GM19099 (cell line): ENCODE measurements around the gene C6orf47.

Experiments used
- POLR2A ChIP-seq: IDR thresholded peaks from 3 replicates; pipeline ENCODE4 v1.6.1; 2011; ENCODE audit warnings: low read depth; ENCODE audit not compliant: insufficient read length; ENCODE audit errors: extremely low read depth

The C6orf47 gene

DNA sequence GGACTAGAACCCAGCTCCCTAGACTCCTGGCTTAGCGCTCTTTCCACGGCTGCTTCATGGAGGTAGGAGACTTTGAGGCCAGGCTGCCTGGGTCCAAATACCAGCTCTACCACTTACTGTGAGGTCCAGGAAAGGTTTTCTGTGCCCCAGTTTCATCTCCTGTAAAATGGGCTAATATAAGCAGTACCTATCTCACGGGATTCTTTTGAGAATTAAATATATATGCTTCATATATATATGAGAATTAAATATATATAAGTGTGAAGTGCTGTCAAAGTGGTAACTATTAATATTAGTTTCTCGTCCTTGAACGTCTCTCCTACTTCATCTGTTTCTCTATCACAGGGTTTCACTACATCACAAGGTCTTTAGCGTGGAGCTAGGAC is 30.5 kb upstream of the C6orf47 start:
- TF ChIP-seq POLR2A, result no peak

DNA sequence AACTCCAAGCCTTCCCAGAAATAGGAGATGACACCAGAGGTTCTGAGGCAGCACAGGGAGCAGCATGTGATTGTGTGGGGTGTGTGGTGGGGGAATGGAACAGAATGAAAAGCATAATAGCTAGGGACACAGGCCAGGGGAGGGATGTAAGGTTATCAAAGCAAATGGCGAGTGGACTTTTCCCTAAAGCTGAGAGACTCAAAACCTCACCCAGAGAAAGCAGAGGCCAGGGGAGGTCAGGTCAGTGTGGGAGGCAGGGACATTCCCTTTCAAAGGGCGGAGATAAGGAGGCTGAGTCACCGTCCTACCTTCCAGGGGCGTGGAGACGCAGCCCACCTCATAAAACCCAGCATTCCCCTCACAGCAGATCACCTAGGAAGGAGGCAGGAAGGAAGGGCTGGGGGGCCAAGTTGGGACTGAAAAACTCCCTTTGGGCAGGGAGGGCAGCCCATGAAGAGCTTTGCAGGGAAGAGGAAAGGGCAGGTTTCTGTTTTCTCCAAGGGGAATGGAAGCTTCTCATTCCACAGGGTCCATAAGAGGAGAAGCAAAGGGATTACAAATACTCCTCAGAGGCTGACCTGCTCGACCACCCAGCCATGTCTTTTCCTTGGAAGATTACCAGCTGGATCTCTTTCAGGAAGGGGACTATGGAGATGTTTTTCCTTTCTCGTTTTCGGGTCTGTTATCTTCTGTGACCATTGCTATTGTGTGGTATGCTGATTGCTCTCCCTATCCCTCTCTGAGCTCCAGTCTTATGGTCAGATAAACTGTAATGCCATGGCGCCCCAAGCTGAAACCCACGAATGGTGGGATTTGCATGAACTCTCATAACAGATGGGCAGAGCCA is 29.9 kb upstream of the C6orf47 start:
- TF ChIP-seq POLR2A, result no peak

DNA sequence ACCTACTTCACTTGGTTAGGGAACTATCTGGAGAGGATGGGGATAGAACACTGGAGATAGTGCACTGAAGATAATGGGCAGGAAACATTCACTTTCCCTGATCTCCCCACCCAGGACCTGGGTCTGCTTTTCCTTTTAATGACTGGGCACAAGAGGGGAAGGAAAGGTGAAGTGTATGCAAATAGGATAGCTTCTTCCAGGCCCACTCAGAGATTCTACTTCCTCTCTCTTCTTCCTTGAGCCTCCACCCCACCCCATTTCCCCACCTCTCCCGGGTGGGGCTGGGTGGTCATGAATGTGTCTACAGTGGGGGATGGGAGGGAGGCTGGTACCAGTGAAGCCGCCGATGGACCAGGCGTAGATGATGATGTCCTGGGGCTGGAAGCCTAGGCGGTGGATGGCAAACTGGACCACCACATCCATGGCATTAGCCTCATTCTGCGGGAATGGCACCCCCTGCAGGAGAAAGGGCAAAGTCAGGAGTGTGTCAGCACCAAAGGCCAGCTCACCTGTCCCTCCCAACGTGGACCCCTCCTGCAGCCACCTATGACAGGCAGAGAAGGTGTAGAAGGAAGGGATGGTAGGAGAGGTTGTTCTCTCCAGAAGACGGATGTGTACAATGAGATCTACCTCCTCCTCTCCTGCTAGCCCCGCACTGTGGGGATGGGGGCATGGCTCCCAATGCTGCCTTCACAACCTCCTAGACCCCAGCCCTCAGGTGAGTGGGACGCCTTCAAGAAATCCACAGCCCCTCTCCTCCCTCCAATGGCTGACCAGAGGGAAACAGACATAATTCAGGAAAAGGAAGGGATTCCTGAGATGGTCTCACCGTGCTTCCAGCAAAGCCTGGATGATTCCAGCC is 28.9 kb upstream of the C6orf47 start:
- no peak for TF ChIP-seq POLR2A

DNA sequence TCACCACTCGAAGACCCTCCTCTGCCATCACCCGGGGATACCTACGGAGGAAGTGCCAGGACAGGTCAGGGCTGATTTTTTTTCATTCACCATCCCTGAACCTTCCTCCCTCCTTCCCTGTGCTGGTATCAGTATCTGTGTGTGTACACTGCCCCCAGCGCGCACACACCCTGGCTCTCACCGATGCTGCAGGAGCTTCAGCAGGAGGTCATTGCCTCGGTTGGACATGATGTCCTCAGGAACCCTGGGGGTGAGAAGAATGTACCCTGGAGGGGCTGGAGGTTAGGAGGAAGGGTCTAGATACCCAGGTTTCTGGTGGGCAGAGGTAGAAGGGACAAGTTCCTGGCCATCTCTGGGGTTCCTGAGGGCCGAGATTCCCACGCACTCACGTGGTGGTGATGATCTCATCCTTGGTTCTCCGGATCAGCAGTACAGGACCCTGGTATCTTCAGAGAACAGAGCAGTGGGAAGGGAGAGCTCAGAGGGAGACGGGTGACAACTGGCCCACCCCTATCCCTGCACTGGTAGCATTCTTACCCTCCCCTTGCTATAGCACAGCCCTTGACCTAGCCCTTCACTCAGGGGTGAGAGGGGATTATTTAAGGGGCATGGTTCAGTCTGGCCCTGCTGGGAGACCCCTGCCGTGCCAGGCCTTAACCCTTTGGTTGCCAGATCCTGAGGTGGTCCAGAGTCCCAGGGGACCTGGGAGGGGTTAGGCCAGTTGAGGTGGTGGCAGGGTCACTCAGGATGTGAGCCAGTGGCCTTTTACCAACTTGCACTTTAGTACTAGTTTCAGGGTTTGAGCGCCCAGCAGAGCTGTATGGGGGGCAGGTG is 27.5 kb upstream of the C6orf47 start:
- TF ChIP-seq POLR2A, result no peak

DNA sequence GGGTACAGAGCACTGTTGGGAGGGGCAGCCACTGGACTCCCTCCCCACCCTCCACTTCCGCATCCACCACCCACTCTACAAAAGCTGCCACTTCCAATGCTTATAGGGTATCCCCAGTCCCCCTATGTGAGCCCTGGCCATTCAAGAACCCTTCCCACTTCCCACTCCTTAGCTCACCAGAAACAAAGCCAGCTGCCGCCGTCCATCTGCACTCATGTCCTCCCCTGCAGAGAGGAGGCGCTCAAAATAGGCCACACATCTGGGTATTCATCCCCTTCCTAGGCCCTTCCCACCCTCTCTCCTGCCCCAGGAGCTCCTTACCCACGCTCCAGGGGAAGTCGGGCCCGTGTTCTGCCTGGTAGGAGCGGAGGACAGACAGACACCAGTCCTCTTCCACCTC is 26.7 kb upstream of the C6orf47 start:
- no peak for TF ChIP-seq POLR2A

DNA sequence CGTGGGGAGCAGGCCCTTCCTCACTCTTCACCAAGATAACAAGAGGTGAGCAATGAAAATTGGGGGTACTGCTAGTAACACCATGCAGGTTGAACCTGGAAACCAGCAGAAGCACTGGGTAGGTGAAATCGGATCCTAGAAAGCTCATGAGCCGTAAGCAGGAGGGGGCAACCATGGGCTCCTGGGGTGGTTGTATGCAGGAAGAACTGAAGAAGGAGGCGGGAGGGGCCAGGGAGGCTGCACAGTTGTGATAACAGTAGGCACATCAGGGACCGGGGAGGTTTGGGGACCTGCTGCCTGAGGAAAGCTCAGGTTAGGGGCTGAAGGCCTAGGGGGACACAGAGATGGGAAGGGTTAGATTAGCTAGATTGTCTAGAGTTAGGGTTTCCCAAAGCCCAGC is 25.9 kb upstream of the C6orf47 start:
- TF ChIP-seq POLR2A, result no peak

DNA sequence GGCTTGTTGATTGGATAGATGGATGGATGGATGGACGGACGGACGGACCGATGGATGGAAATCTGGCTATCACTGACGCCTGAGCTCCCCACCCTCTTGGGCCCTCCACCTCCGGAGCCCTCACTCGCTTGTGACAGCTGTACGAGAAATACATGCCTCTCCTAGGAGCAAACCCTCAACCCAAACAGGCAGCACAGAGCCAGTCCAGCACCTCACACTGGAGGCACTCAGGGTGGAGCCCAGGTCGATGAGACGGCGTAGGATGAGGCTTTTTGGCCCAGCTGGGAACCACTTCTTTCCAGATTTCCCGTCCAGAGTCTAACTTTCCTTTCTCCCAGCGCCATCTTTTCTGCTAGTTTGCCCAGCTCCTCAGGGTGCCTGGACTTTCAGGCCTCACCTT is 23.0 kb upstream of the C6orf47 start:
- no peak for TF ChIP-seq POLR2A

DNA sequence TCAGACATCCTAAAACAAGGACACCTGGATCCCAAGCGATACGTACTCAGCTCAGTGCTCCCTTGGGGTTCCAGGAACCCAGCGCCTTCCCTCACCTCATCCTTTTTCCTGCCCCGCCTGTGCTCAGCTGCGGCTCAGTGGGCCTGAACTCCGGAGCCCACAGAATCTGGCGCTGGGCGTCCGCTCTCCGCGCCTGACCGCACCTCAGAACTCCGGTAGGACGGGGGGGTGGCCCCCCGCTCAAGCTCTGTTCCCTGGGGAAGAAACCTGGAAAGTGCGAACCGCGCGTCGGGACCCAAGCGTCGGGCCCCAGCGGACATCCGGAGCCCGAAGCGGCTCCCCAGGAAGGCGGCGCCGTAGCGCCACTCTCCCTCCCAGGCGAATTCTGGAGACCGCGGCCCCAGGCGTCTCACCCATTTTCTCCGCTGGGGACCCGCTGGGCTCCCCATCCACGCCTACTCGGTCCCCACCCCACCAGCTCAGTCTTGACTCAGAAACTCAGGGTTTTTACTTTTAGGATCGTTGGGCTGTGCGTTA is 20.6 kb upstream of the C6orf47 start:
- no peak for TF ChIP-seq POLR2A

DNA sequence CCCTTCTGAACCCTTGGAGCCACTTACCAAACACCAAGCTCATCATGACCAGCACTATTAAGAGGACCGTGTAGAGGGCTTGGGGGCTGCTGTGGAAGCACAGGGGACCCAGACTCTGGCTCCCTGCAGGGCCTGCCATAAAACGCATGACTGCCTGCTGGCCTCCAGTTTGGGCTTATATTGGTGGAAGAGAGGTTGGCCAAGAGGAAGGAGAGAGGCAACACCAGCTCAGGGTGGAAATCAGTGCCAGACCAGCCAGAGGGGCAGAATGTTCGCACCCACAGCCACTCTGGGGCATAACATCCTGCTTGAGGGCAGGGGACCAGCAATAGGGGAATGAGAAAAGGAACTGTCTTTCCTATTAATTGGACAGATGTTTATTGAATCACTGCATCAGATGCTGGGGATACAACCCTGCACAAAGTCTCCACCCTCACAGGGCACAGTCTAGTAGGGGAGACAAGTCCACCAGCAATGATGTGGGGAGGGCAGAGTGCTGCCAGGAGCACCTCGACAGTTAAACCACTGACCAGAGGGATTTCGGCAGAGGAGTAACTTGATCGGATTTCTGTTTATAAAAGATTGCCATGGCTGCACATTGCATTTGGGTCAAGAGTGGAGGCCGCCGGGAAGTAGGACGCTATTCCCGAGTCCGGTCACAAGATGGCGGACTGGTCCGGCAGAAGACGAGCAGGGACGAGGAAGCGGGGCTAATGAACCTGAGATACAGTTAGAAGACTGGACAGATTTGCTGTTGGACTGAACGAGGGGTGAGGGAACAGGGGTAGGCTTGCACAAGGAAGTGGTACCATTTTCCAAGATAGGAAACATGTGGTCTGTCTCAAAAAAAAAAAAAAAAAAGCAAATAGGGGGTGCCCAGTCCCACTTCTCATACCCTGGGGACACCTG is 19.9 kb upstream of the C6orf47 start, which contains the start of gene LY6G5C:
Gene LY6G5C, minus strand, starts transcription at position 842 of the 909 bp plus-strand sequence. Its CDS starts 694 bp downstream, at position 148.
- peak; percentile 6 for TF ChIP-seq POLR2A

DNA sequence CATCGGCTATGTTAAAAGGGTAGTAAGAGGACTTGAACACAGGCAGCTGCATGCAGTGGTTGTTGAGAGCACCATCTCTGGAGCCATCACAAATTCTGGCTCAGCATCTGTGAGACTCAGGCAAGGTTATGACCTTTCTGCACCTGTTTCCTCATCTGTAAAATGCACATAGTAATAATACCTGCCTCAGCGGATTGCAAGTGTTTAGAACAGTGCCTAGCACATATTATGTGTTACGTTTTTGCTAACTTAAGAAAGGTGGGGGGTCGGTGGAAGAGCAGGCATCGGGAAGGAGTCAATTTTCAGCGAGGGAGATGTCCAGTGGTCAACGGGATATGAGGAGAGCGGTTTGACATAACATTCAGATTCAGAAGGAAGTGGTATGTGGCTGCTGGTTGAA is 17.4 kb upstream of the C6orf47 start:
- TF ChIP-seq POLR2A, result no peak

DNA sequence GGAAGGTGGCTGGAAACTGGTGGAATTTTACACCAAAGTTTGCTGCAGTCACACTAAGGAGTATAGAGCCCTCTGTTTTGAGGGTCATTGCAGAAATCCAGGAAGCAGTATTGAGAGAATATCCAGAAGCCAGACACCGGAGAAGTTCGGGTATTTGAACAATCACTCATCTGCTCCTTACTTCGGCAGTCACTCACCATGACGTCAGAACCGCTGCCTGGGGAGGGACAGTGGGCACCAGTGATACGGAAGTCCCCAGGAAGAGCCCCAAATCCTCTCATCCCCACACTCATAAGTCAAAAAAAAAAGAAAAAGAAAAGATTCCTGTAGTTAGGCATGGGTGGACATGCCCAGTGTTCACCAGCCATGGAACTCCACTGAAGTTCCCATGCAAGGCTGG is 16.3 kb upstream of the C6orf47 start:
- no peak for TF ChIP-seq POLR2A

DNA sequence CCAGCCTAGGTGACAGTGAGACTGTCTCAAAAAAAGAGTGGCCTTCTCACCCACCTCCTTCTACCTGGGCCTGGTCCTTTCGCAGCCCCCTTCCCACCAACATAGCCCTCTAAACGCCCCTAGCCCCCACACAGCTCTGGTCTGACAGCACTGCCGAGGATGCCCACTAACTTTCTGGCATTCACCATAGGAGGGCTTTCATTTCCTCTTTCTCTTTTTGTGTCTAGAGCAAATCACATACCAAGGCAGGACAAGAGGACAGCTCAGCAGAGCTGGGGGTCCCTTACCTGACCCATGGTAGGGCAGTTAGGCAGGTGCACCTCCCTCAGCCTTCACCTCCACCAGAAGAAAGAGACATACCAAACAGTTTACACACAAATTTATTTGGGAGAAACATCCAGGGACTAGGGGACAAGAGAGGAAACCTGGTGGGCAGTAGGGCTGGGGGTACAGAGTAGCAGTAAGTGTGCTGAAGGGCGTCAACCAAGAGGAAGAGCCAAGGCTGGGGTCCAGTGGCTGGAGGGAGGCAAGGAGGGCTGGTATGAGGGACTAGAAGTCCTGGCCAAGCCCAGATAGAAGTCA is 15.8 kb upstream of the C6orf47 start:
- TF ChIP-seq POLR2A, result no peak

DNA sequence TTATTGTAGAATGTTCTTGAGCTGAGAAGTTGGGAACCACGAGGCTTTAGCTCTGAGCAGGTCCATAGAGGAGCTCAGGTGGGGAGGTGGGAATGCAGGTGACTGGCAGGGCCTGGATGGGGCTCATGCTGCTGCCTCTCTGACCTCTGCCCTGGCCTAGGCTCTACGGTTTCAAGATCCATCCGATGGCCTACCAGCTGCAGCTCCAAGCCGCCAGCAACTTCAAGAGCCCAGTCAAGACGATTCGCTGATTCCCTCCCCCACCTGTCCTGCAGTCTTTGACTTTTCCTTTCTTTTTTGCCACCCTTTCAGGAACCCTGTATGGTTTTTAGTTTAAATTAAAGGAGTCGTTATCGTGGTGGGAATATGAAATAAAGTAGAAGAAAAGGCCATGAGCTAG is 9.1 kb upstream of the C6orf47 start, which contains the start of gene LY6G5B:
Gene LY6G5B, plus strand, starts transcription at position 301 of the 400 bp plus-strand sequence. CDS start 975 bp downstream, outside the sequence.
- TF ChIP-seq POLR2A, result no peak
